ENCODE data around the gene GJC2.

The GJC2 gene

GRCh38 chr1:228136901-228137300 lies 12.8 kb upstream of the GJC2 start:
- H3K9ac ChIP-seq (ENCODE audit: low read depth, low read length, poor library complexity, severe bottlenecking), result no peak overlapping the region
- no peaks in the 10 kb centered on the region for H3K9me3 ChIP-seq (ENCODE audit: insufficient read depth, low read depth, low read length)
- TF ChIP-seq EZH2phosphoT487 (IDR thresholded peaks at IDR 0.05; ENCODE audit: borderline replicate concordance), result no peak
- TF ChIP-seq CTCF (conservative IDR thresholded peaks at IDR 0.05; ENCODE audit: low read length), result no peak
- H3K79me2 ChIP-seq (ENCODE audit: insufficient read depth, low read length), result peaks cover 17% of the 10 kb centered on the region
- 0 out of 2 replicates have a peak overlapping the region, but pooled peaks have one; percentile 29 for H2AFZ ChIP-seq (ENCODE audit: low read length)
- no peaks in the 10 kb centered on the region for H3K36me3 ChIP-seq (ENCODE audit: insufficient read depth, low read length)
- peak overlapping the region; percentile 13 for H3K4me2 ChIP-seq (ENCODE audit: low read depth, low read length, poor library complexity, severe bottlenecking)
- H4K20me1 ChIP-seq (ENCODE audit: insufficient read depth, low read length, poor library complexity, severe bottlenecking), result peaks cover 17% of the 10 kb centered on the region
- no peaks in the 10 kb centered on the region for H3K27me3 ChIP-seq (ENCODE audit: insufficient read depth, low read length, poor library complexity, severe bottlenecking)
- peaks cover 9% of the 10 kb centered on the region for H3K4me1 ChIP-seq (ENCODE audit: insufficient read depth, low read length, poor library complexity, severe bottlenecking)
- no peak overlapping the region for H3K4me3 ChIP-seq (ENCODE audit: low read length, poor library complexity, severe bottlenecking)
- no peaks in the 10 kb centered on the region for H3K9me2 ChIP-seq (replicated peaks; ENCODE audit: low read depth, low read length)
- H3F3A ChIP-seq (ENCODE audit: low read depth), result no peaks in the 10 kb centered on the region

- H4K20me1 ChIP-seq (ENCODE audit: insufficient read depth, low read length, poor library complexity, severe bottlenecking), result peaks cover 42% of the 10 kb centered on the region
- TF ChIP-seq CTCF (conservative IDR thresholded peaks at IDR 0.05; ENCODE audit: low read length) (no peak), EZH2phosphoT487 (IDR thresholded peaks at IDR 0.05; ENCODE audit: borderline replicate concordance) (no peak)
- H3K4me2 ChIP-seq (ENCODE audit: low read depth, low read length, poor library complexity, severe bottlenecking), result peak overlapping the region; percentile 65
- no peaks in the 10 kb centered on the region for H3K9me2 ChIP-seq (replicated peaks; ENCODE audit: low read depth, low read length)
- H3K4me3 ChIP-seq (ENCODE audit: low read length, poor library complexity, severe bottlenecking), result peak overlapping the region; percentile 99
- peaks cover 34% of the 10 kb centered on the region for H3K4me1 ChIP-seq (ENCODE audit: insufficient read depth, low read length, poor library complexity, severe bottlenecking)
- H3K27me3 ChIP-seq (ENCODE audit: insufficient read depth, low read length, poor library complexity, severe bottlenecking), result no peaks in the 10 kb centered on the region
- no peaks in the 10 kb centered on the region for H3F3A ChIP-seq (ENCODE audit: low read depth)
- H3K79me2 ChIP-seq (ENCODE audit: insufficient read depth, low read length), result peaks cover 43% of the 10 kb centered on the region
- no peaks in the 10 kb centered on the region for H3K9me3 ChIP-seq (ENCODE audit: insufficient read depth, low read depth, low read length)
- peak overlapping the region; percentile 63 for H3K9ac ChIP-seq (ENCODE audit: low read depth, low read length, poor library complexity, severe bottlenecking)
- no peaks in the 10 kb centered on the region for H3K36me3 ChIP-seq (ENCODE audit: insufficient read depth, low read length)
- peak overlapping the region; percentile 70 for H2AFZ ChIP-seq (ENCODE audit: low read length)
Measured at GRCh38 chr1:228139406-228139930, 10.3 kb upstream of the GJC2 start.

- no peaks in the 10 kb centered on the region for H3K9me2 ChIP-seq (replicated peaks; ENCODE audit: low read depth, low read length)
- H3K79me2 ChIP-seq (ENCODE audit: insufficient read depth, low read length), result peaks cover 49% of the 10 kb centered on the region
- peak within 1 kb of the TSS; percentile 95 for H3K4me2 ChIP-seq (ENCODE audit: low read depth, low read length, poor library complexity, severe bottlenecking)
- H3K9me3 ChIP-seq (ENCODE audit: insufficient read depth, low read depth, low read length), result no peaks in the 10 kb centered on the region
- H3K4me1 ChIP-seq (ENCODE audit: insufficient read depth, low read length, poor library complexity, severe bottlenecking), result peaks cover 35% of the 10 kb centered on the region
- H3K27me3 ChIP-seq (ENCODE audit: insufficient read depth, low read length, poor library complexity, severe bottlenecking), result no peaks in the 10 kb centered on the region
- peak within 1 kb of the TSS; percentile 70 for H2AFZ ChIP-seq (ENCODE audit: low read length)
- H3K4me3 ChIP-seq (ENCODE audit: low read length, poor library complexity, severe bottlenecking), result peak within 1 kb of the TSS; percentile 99
- H3K36me3 ChIP-seq (ENCODE audit: insufficient read depth, low read length), result no peaks in the 10 kb centered on the region
- no peak for TF ChIP-seq CTCF (conservative IDR thresholded peaks at IDR 0.05; ENCODE audit: low read length)
- TF ChIP-seq EZH2phosphoT487 (IDR thresholded peaks at IDR 0.05; ENCODE audit: borderline replicate concordance), result no peak
- H3K9ac ChIP-seq (ENCODE audit: low read depth, low read length, poor library complexity, severe bottlenecking), result peak within 1 kb of the TSS; percentile 93
- no peaks in the 10 kb centered on the region for H3F3A ChIP-seq (ENCODE audit: low read depth)
- H4K20me1 ChIP-seq (ENCODE audit: insufficient read depth, low read length, poor library complexity, severe bottlenecking), result peaks cover 48% of the 10 kb centered on the region
Measured at GRCh38 chr1:228139931-228140723, 9.6 kb upstream of the GJC2 start, which contains the start of gene GUK1. GUK1 (plus strand) TSS chr1:228140279; CDS start chr1:228140303, 24 bp downstream.
